SK-N-SH treated with all-trans-retinoic acid at 6 μM for 48 hours (cell line): ENCODE measurements around the gene CDC6.

Source experiments
- TOX ChIP-seq: fragments of 250-450 bp; sonication (Bioruptor Pico); IDR thresholded peaks from 2 replicates; pipeline ENCODE4 v1.8.0; 2021; ENCODE audit warnings: mild to moderate bottlenecking, moderate library complexity, borderline replicate concordance
- ZFP30 ChIP-seq: fragments of 450-650 bp; formaldehyde crosslinking; IDR thresholded peaks from 2 replicates; pipeline ENCODE4 v1.5.0; 2022; ENCODE audit warnings: mild to moderate bottlenecking, moderate library complexity
- TF ChIP-seq, protein P1 (sequence below): fragments of 250-450 bp; sonication (Bioruptor Pico); IDR thresholded peaks from 2 replicates; pipeline ENCODE4 v1.5.1; 2021; ENCODE audit warnings: mild to moderate bottlenecking, moderate library complexity

DNA sequence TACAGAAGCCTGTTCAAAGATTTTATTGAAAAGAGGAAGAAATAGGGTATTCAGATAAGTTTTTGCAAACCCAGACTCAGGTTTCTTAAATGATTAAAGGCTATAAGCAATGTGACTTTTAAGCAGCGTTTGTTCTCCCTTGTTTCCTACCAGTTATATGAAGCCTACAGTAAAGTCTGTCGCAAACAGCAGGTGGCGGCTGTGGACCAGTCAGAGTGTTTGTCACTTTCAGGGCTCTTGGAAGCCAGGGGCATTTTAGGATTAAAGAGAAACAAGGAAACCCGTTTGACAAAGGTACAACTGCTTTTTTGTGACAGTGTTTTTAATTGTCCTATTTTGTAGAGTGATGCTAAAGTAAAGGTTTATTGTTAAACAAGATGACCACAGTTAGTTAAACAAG is 13.6 kb downstream of the CDC6 start:
- TF ChIP-seq, protein P1, sequence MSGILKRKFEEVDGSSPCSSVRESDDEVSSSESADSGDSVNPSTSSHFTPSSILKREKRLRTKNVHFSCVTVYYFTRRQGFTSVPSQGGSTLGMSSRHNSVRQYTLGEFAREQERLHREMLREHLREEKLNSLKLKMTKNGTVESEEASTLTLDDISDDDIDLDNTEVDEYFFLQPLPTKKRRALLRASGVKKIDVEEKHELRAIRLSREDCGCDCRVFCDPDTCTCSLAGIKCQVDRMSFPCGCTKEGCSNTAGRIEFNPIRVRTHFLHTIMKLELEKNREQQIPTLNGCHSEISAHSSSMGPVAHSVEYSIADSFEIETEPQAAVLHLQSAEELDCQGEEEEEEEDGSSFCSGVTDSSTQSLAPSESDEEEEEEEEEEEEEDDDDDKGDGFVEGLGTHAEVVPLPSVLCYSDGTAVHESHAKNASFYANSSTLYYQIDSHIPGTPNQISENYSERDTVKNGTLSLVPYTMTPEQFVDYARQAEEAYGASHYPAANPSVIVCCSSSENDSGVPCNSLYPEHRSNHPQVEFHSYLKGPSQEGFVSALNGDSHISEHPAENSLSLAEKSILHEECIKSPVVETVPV (CRISPR knock-in tag): no peak
- TF ChIP-seq ZFP30 (CRISPR knock-in tag) (no peak), TOX (no peak)
